Hippocampal formation (tissue), 2 donors: ENCODE results near the gene NAP1L4.
"Not testable (repeated sequence)": the region's sequence is repeated elsewhere in the genome, so short reads cannot be mapped to it uniquely, and the experiment has no call there.

Source experiments
- DNase-seq, 2 donors: peaks; one replicate each; lab custom pipeline; 2025; lab: John Stamatoyannopoulos, UW

Gene NAP1L4

GRCh38 chr11:2960139-2960538, 32.0 kb downstream of the NAP1L4 start:
- DNase-seq = no peak

DNA sequence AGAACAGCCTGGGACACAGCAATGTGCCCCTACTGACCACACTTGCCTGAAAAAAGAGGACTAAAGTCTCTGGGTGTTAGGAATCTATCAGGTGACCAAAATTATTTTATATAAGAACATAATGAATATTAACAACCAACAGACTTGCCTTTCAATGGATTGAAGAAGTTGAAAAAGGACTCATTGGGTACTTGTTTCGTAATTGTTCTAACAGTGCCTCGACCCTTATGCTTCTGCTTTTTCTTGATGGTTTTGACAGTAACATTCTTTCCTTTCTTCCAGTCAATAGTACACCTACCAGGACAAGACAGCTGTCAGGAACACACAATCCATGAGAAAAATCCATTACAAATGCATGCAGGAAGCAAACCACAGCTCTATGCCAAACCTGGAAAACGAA, 33.9 kb downstream of the NAP1L4 start:
- DNase-seq = no peak

- DNase-seq = no peak
Measured at GRCh38 chr11:2955906-2956476, 36.1 kb downstream of the NAP1L4 start.

DNA sequence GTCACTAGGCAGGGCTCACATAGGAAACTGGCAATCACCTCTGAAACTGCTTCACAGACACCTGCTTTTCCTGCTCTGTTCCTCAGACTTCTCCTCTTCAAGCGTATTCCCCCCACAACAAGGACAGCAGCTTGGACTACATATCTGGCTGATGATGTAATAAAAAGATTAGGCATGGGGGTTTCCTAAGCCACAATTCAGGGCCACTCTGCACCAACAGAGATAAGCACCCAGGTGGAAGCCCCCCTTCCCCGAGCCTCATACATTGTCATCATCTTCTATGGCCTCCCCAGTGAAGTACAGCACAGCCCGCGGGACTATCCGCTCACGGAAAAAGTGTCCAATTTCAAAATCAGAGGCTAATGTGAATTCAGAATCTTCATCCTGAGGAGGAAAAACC, 37.9 kb downstream of the NAP1L4 start:
- DNase-seq = no peak

DNA sequence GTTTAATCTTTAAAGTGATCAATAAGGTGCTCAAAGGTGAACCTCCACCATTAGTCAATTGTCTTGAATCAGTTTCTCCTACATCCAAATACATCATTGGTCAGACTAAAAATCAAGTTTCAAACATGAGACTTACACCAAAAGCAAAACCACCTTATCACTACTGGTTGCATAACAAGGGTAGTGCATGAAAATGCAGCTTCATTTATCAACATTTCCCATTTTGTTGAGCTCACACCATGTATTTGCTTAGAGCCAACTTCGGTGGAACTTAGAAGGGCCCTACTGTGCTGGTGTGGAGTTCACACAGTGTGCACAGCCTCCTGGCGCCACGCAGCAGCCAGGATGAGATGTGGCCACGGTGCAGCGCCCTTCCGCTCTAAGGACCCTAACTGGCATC, 39.8 kb downstream of the NAP1L4 start:
- DNase-seq = no peak

DNA sequence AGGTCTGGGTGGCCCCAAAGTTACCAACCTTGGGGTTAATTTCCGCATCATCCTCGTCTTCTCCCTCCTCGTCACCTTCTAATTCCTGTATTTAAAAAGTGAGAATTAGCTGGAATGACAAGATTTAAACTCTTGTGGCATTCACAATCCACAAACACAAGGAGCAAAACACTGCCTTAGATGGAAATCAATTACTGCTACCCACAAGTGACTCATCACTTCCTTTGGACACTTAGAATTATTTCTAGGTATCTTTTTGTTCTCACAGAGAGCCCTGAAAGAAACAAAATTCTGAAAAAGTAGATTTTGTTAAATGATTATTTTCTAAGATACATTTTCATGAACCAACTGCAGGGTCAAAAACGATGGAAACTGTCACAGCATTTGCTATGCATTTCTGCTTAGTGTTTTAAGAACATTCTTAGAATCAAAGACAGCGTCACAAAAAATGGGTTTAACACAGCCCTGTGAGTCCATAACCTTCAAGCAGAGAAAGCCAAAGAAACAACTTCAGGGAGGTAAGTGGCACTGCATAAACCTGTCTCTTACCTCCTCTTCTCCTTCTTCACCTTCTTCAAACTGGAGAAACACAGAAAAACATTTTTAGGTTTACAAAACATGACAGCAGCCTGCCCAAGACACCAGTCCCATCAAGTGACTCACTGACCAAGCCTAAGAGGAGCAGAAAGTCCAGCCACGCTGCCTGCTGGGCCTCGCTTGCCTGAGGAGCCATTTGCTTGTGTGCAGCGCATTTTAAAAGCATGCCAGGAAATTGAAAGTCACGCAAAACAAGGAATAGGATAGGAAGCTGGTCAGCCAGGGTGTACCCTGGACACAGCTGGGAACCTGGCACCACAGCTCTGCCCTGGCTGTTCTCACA, 40.7 kb downstream of the NAP1L4 start:
- no peak for DNase-seq

DNA sequence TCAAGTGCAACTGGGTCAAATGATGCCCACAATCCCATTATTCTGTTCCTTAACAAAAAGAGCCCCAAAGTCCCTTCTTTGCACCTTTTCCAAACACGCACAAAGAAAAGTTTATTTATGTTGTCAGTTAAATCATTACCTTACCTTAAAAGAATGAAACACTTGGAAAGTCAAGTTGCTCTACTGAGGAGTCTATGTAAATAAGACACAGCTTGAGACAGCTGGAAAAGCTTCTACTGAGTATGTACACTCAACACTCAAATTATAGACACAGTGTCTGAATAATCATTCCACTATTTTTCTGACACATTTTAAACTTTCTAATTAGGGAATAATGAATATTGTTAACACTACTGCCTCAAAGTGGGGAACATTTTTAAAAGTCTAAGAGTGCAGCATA, 41.3 kb downstream of the NAP1L4 start:
- DNase-seq = no peak

DNA sequence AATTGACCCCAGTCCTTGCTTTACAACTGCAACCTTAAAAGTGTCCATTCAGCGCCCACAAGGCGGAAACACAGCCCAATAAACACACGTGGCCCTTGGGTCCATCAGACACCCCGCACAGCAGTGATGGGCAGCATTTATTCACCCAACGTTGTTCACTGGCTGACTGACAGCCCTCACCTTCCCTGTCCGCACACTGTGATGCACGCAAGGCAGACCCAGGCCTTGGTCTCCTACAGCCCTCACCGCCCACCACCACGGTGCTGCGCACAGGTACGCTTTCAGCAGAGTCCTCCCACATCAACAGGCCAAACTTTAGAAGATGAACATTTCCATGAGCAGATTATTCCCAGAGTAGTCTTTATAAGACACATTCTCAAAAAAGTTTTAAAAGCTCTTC, 42.2 kb downstream of the NAP1L4 start:
- no peak for DNase-seq

DNA sequence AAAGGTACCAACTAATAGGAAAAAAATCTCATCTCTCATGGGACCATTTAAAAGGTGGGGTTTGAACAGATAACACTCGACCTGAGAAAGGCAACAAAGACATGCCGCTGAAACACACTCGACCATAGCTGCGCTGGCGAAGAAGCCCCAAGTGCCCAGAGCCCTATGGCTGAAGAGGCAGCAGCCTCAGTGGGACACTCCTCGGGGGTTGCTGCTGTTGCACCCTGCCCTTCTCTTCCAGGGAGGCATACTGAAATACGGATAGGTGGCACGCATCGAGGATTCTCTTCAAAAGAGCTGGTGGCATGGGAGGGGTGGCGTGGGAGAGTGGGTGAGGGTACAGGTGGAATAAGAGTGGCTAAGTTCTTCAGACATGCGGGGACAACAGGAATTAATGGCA, 44.4 kb downstream of the NAP1L4 start:
- no peak for DNase-seq

DNA sequence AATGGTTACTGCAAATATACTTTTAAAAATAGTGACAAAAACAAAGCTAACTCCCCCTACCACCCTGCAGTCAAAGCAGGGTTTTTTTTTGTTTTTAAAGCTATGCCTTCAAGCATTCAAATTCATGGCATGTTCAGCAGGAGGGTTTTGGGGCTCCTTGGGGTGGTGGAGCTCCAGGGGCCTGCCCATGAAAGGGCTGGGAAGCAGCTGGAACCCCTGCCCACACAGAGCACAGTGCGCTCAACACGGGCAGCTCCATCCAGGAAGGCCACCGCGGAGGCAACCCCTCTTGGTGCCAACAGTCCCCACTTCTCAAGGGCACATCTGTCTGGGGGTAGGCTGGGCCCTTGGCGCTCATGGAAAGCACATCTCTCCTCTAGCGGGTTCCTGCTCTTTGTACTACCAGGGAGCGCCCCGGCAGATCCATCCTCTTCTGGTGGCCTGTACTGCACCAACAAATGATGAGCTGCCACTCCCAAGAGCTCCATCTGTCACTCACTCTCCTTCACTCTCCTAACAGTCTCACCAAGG, 46.3 kb downstream of the NAP1L4 start:
- DNase-seq = no peak

- peak; percentile 78 to 95 for DNase-seq
Measured at GRCh38 chr11:2945031-2945756, 46.9 kb downstream of the NAP1L4 start.

DNA sequence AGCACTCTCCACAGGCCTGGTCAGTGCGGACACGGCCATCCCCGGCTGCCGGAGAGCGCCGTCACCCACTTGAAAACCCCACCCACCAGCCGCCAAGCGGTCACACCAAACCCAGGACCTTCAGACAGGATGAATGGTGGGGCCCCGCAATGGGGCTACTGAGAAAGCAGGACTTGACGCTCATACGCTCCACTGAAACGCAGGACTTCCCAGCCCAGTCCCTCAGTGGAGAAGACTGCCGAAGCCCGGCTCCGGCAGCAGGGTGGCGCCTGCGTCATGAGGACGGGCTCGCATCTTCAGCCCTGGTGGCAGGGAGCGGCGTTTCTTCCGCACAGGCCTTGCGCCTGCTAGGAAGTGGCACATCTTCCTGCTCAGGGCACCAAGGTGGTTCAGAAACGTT, 47.6 kb downstream of the NAP1L4 start:
- DNase-seq = no peak

DNA sequence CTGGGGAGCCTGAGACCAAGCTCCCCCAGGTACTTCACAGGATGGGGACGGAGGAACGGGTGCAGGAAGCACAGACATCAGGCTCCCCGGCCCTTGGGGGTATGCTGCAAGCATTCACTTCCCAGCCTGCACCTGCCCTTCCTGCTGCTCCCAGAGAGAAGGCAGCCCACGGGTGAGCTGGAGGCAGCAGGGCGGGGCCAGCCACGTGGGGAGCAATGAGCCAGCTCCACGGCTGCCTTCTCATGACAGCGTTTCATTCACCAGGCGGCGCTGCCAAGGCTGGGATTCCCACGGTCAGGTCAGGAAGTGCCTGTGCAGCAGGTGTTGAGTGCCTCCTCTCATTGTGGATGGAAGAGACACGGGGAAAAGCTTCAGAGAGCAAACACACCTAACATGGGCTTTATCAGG, 48.4 kb downstream of the NAP1L4 start:
- no peak for DNase-seq

GRCh38 chr11:2942872-2943710, 49.0 kb downstream of the NAP1L4 start:
- no peak for DNase-seq

DNA sequence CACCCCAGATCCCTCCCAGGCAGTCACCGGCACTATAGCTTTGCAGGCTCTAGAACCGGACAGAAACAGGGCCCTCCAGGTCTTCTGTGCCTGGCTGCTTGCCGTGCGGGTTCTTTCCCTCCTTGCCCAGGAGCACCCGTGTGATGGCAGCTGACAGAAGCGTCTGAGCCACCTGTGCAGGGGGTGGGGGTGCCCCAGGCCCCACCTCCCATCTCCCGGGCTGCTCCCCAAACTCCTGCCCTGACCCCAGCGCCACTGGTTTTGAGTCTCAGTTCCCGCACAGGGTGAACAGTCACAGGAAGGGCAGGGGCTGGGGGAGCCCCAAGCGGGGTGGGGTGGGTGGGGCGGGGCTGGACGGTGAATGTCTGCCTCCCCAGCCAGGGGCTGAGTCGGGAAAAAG, 49.7 kb downstream of the NAP1L4 start:
- no peak for DNase-seq

- no peak for DNase-seq
Measured at GRCh38 chr11:2940921-2941821, 51.0 kb downstream of the NAP1L4 start.

- no peak for DNase-seq
Measured at GRCh38 chr11:2940147-2940920, 51.8 kb downstream of the NAP1L4 start.

- DNase-seq = not testable (repeated sequence)
Measured at GRCh38 chr11:2938458-2939418, 53.4 kb downstream of the NAP1L4 start.
